Measurements from ENCODE around the gene SPATA6L. TPM values are rescaled to one million over a fixed set of nuclear protein-coding genes. Genes with fewer than 3 reads are reported as not detected.

The SPATA6L gene
- total RNA-seq, 1 donor, result 0.43 TPM

DNA sequence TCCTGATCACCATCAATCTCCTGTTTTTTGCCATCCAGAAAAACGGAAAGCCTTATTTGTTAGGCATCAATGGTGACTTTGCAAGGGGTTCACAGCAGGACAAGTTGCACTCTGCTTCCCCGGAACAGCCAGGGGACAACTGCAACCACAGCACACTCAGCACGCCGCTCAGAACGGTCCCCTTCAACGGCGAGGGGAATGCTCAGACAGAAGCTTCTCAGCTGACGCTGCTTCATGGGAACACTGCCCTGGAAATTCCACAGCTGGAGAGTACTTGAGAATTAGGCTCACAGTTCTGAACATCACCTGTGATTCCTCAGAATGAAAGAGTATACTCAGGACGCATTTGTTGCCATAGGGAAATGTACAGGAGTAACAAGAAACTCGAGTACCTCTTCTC lies 44.3 kb downstream of the SPATA6L start:
- no peak for DNase-seq (ENCODE audit: low read depth)

DNA sequence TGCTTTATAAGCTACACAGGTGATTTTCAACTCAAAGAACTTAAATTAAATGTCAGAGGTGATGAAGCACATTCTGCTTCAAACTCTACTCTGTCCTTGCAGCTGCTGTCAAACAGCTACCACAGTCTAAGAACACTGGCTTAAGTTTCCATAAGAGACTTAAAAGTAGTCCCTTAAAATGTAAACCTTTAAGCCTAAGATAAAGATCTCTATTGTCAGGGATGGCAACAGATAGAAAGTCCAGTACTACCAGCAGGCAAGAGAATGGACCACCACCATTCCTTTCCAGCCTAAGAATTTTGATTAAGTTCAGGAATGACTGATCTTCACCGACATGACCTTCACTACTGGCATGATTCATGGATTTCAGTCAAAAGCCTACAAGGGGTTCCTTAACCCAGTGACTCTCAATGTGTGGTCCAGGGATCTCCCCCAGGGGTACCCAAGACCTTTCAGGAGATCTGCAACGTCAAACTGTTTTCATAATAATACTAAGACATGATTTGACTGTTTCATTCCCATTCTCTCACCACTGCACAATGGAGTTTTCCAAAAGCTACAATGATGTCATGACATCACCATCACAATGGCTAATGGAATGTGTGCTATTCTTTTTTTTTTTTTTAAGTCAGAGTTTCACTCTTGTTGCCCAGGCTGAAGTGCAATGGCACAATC lies 45.3 kb downstream of the SPATA6L start:
- TF ChIP-seq, protein P1, sequence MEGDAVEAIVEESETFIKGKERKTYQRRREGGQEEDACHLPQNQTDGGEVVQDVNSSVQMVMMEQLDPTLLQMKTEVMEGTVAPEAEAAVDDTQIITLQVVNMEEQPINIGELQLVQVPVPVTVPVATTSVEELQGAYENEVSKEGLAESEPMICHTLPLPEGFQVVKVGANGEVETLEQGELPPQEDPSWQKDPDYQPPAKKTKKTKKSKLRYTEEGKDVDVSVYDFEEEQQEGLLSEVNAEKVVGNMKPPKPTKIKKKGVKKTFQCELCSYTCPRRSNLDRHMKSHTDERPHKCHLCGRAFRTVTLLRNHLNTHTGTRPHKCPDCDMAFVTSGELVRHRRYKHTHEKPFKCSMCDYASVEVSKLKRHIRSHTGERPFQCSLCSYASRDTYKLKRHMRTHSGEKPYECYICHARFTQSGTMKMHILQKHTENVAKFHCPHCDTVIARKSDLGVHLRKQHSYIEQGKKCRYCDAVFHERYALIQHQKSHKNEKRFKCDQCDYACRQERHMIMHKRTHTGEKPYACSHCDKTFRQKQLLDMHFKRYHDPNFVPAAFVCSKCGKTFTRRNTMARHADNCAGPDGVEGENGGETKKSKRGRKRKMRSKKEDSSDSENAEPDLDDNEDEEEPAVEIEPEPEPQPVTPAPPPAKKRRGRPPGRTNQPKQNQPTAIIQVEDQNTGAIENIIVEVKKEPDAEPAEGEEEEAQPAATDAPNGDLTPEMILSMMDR (IDR thresholded peaks at IDR 0.05; ENCODE audit: insufficient read depth, low read depth, low read length), result no peak
- H3K4me3 ChIP-seq (ENCODE audit: low read depth, low read length), result no peak overlapping the region
- DNase-seq (ENCODE audit: low read depth), result no peak

More for the DNA sequence above, 44.3 kb downstream of the SPATA6L start:
- no peak overlapping the region for H3K4me3 ChIP-seq (ENCODE audit: low read depth, low read length)
- TF ChIP-seq, protein P1 (IDR thresholded peaks at IDR 0.05; ENCODE audit: insufficient read depth, low read depth, low read length), result no peak

DNA sequence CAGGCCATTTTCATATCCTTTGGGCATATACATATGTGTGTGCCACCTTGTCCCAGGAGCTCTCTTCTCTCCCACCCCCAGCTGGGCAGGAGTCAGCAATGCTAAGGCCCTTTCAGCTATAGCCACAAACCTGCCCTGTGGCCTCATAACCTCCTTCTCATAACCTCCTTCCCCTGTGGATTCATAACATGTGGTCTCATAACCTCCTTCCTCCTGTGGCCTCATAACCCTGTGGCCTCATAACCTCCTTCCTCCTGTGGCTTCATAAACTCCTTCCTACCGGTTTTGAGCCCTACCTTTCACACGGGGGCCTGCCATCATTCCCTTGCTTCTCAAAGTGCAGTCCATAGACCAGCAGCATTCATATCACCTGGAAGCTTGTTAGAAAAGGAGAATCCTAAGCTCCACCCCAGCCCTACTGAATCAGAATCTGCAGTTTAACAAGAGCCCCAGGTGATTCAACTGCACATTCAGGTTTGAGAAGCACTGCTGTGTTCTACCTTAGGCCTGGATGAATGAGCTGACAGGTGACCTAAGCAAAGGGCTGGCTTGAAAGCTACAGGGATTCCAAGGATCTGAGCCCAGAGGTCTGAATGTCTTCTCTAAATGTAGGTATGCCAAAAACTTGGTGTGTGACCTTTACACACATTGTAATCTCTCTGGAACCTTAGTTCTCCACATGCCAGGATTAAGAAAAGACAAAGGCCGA lies 46.1 kb downstream of the SPATA6L start:
- DNase-seq (ENCODE audit: low read depth), result no peak
- TF ChIP-seq, protein P1 (IDR thresholded peaks at IDR 0.05; ENCODE audit: insufficient read depth, low read depth, low read length), result no peak
- H3K4me3 ChIP-seq (ENCODE audit: low read depth, low read length), result no peak overlapping the region

DNA sequence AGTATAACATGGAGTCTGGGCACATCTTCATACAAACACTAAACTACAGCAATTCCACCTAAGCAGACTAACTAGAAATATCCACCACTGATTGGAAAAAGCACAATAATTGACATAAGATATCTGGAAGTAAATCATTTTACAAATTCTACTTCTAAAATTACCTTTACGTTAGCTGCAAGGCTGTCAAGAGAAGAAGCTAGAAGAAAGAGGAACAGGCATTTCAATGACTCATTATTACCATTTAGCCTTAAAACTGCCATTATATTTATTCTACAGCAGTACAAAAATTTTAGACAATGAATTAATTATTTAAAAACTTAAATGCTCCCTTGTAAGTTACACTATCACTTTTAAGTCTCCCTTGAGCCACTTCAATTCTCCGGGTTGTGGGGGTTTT lies 47.6 kb downstream of the SPATA6L start:
- DNase-seq (ENCODE audit: low read depth), result no peak
- H3K4me3 ChIP-seq (ENCODE audit: low read depth, low read length), result no peak overlapping the region
- TF ChIP-seq, protein P1 (IDR thresholded peaks at IDR 0.05; ENCODE audit: insufficient read depth, low read depth, low read length), result no peak

DNA sequence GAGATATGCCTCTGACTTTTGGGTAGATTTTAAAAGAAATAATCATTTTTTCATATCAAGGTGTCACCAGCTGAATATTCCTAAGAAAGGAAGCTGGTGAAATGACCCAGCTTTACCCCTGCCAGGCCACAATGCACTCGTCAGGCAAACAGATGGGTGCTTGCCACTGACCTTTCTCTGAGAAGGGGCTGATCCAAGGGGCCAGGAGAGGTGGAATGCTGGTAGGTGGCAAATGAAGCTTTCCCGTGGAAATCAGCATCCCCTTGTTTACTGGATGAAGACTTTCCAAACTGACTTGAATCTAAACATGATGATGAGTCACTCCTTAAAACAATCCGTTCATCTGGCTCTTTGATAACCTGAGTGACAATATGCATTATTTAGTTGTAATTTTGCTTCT lies 48.5 kb downstream of the SPATA6L start:
- TF ChIP-seq, protein P1 (IDR thresholded peaks at IDR 0.05; ENCODE audit: insufficient read depth, low read depth, low read length), result no peak
- no peak for DNase-seq (ENCODE audit: low read depth)

DNA sequence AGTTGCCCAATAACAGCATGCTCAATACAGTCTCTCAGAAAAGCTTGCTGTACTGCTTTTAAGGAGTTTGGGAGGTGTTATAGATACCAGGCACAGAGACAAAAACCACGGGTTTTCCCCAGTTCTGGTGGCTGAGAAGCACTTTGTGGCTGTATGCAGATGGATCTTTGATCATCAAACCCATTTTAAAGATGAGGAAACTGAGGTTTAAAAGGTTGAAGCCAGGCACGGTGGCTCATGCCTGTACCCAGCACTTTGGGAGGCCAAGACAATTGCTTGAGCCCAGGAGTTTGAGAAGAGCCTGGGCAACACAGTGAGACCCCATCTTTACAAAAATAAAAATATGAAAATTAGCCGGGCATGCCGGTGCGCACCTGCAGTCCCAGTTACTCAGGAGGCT lies 50.5 kb downstream of the SPATA6L start:
- TF ChIP-seq, protein P1 (IDR thresholded peaks at IDR 0.05; ENCODE audit: insufficient read depth, low read depth, low read length), result no peak
- no peak for DNase-seq (ENCODE audit: low read depth)
- H3K4me3 ChIP-seq (ENCODE audit: low read depth, low read length), result no peak overlapping the region

More for the DNA sequence above, 48.5 kb downstream of the SPATA6L start:
- H3K4me3 ChIP-seq (ENCODE audit: low read depth, low read length), result no peak overlapping the region
